Measurements from ENCODE around the gene CDH4.

The CDH4 gene

GRCh38 chr20:61812121-61812844 lies 560.2 kb downstream of the CDH4 start:
- Histone ChIP-seq H4K20me1 (ENCODE audit: low read depth, low read length) (no peaks in the 10 kb centered on the region), H3K9me3 (ENCODE audit: insufficient read depth, low read length) (no peaks in the 10 kb centered on the region), H2AFZ (ENCODE audit: low read depth, low read length, severe bottlenecking) (no peak overlapping the region), H3K4me3 (ENCODE audit: insufficient read depth, low read length, poor library complexity, severe bottlenecking) (no peak overlapping the region), H3K9me2 (replicated peaks; ENCODE audit: insufficient read depth, low read length) (no peaks in the 10 kb centered on the region), H3K27me3 (ENCODE audit: low read length) (no peaks in the 10 kb centered on the region), H3K9ac (ENCODE audit: low read length) (no peak overlapping the region), H3K79me2 (ENCODE audit: insufficient read depth, low read length) (no peaks in the 10 kb centered on the region), H3K36me3 (ENCODE audit: low read length) (no peaks in the 10 kb centered on the region), H3K4me2 (ENCODE audit: low read depth, low read length, poor library complexity, severe bottlenecking) (no peak overlapping the region), H3K27ac (ENCODE audit: low read depth, low read length) (no peak overlapping the region), H3F3A (ENCODE audit: insufficient read depth) (no peaks in the 10 kb centered on the region)
- TF ChIP-seq CTCF (IDR thresholded peaks at IDR 0.05; ENCODE audit: insufficient read depth, low read length, poor library complexity, severe bottlenecking) = no peak
- no peak for TF ChIP-seq EZH2phosphoT487 (conservative IDR thresholded peaks at IDR 0.05; ENCODE audit: low read length)

GRCh38 chr20:61812845-61813485 lies 560.9 kb downstream of the CDH4 start:
- Histone ChIP-seq H3K79me2 (ENCODE audit: insufficient read depth, low read length) (no peaks in the 10 kb centered on the region), H3K36me3 (ENCODE audit: low read length) (no peaks in the 10 kb centered on the region), H3F3A (ENCODE audit: insufficient read depth) (no peaks in the 10 kb centered on the region), H3K9me2 (replicated peaks; ENCODE audit: insufficient read depth, low read length) (no peaks in the 10 kb centered on the region), H3K4me2 (ENCODE audit: low read depth, low read length, poor library complexity, severe bottlenecking) (no peak overlapping the region), H3K27me3 (ENCODE audit: low read length) (no peaks in the 10 kb centered on the region), H4K20me1 (ENCODE audit: low read depth, low read length) (no peaks in the 10 kb centered on the region), H3K4me3 (ENCODE audit: insufficient read depth, low read length, poor library complexity, severe bottlenecking) (no peak overlapping the region), H2AFZ (ENCODE audit: low read depth, low read length, severe bottlenecking) (no peak overlapping the region), H3K9ac (ENCODE audit: low read length) (no peak overlapping the region), H3K27ac (ENCODE audit: low read depth, low read length) (no peak overlapping the region), H3K9me3 (ENCODE audit: insufficient read depth, low read length) (no peaks in the 10 kb centered on the region)
- TF ChIP-seq CTCF (IDR thresholded peaks at IDR 0.05; ENCODE audit: insufficient read depth, low read length, poor library complexity, severe bottlenecking) = no peak
- no peak for TF ChIP-seq EZH2phosphoT487 (conservative IDR thresholded peaks at IDR 0.05; ENCODE audit: low read length)

GRCh38 chr20:61813791-61814190 lies 561.7 kb downstream of the CDH4 start:
- no peaks in the 10 kb centered on the region for H3K79me2 ChIP-seq (ENCODE audit: insufficient read depth, low read length)
- H3K9me3 ChIP-seq (ENCODE audit: insufficient read depth, low read length) = no peaks in the 10 kb centered on the region
- H3K4me2 ChIP-seq (ENCODE audit: low read depth, low read length, poor library complexity, severe bottlenecking) = no peak overlapping the region
- H2AFZ ChIP-seq (ENCODE audit: low read depth, low read length, severe bottlenecking) = no peak overlapping the region
- H3K27ac ChIP-seq (ENCODE audit: low read depth, low read length) = no peak overlapping the region
- H4K20me1 ChIP-seq (ENCODE audit: low read depth, low read length) = no peaks in the 10 kb centered on the region
- H3K4me3 ChIP-seq (ENCODE audit: insufficient read depth, low read length, poor library complexity, severe bottlenecking) = no peak overlapping the region
- TF ChIP-seq EZH2phosphoT487 (conservative IDR thresholded peaks at IDR 0.05; ENCODE audit: low read length) (no peak), CTCF (IDR thresholded peaks at IDR 0.05; ENCODE audit: insufficient read depth, low read length, poor library complexity, severe bottlenecking) (no peak)
- no peaks in the 10 kb centered on the region for H3K27me3 ChIP-seq (ENCODE audit: low read length)
- H3K9ac ChIP-seq (ENCODE audit: low read length) = no peak overlapping the region
- H3F3A ChIP-seq (ENCODE audit: insufficient read depth) = no peaks in the 10 kb centered on the region
- H3K9me2 ChIP-seq (replicated peaks; ENCODE audit: insufficient read depth, low read length) = no peaks in the 10 kb centered on the region
- no peaks in the 10 kb centered on the region for H3K36me3 ChIP-seq (ENCODE audit: low read length)
